Small intestine (tissue), 16 donors: ENCODE data around the gene CASP7. TPM values are rescaled to one million over a fixed set of nuclear protein-coding genes. Genes with fewer than 3 reads are reported as not detected.
A peak's percentile ranks its signal among the peaks of the same experiment; 100 is the strongest.

Source experiments
- DNase-seq, 2 donors: peaks; one replicate each; pipeline versions ENCODE4 v3.0.0 to v3.0.0-alpha.2; 2013
- FAIRE-seq: peaks from 2 replicates; lab custom pipeline; 2012; peaks lifted over from hg19 to GRCh38; lab: Jason Lieb, UNC
- H3K27ac ChIP-seq, 3 donors: one replicate each; pipeline ENCODE4 v1.5.1; 2013; ENCODE audit warnings: low read length in 2 of 3, mild to moderate bottlenecking in 2 of 3, control low read depth in 1 of 3, inconsistent platforms in 1 of 3, low read depth in 1 of 3, moderate library complexity in 1 of 3
- H3K27me3 ChIP-seq, 3 donors: one replicate each; pipeline ENCODE4 v1.6.1; 2013; ENCODE audit warnings: low read length in 3 of 3, inconsistent platforms in 1 of 3; ENCODE audit not compliant: control insufficient read depth in 3 of 3, insufficient read depth in 3 of 3
- H3K36me3 ChIP-seq, 3 donors: one replicate each; pipeline ENCODE4 v1.6.1; 2013; ENCODE audit warnings: low read length in 3 of 3, inconsistent platforms in 1 of 3, low read depth in 1 of 3, mild to moderate bottlenecking in 1 of 3, moderate library complexity in 1 of 3; ENCODE audit not compliant: control insufficient read depth in 3 of 3, insufficient read depth in 2 of 3
- H3K4me1 ChIP-seq, 3 donors: one replicate each; pipeline ENCODE4 v1.6.1; 2013; ENCODE audit warnings: low read length in 2 of 3, inconsistent platforms in 1 of 3, low read depth in 1 of 3, mild to moderate bottlenecking in 1 of 3, moderate library complexity in 1 of 3; ENCODE audit not compliant: control insufficient read depth in 3 of 3, insufficient read depth in 2 of 3
- H3K4me3 ChIP-seq, 3 donors: one replicate each; pipeline ENCODE4 v1.5.1; 2013; ENCODE audit warnings: low read length in 3 of 3, control low read depth in 1 of 3, inconsistent platforms in 1 of 3, low read depth in 1 of 3, mild to moderate bottlenecking in 1 of 3, moderate library complexity in 1 of 3
- H3K9me3 ChIP-seq, 2 donors: one replicate each; pipeline ENCODE4 v1.6.1; 2013; ENCODE audit warnings: low read depth in 1 of 2, low read length in 1 of 2; ENCODE audit not compliant: control insufficient read depth in 2 of 2, insufficient read depth in 1 of 2
- WGBS, 3 donors: extraction: QIAGEN DNeasy Blood & Tissue Kit; methylation state at CpG; one replicate each; pipeline ENCODE4 v1.1.7; 2013; 5-methylcytosine and 5-hydroxymethylcytosine counted together
- long read RNA-seq, 10 donors: transcript quantifications; one replicate each; lab custom pipeline, GENCODE V29; 2026
- polyA plus RNA-seq, 4 donors: library from polyadenylated mRNA; stranded (reverse) in 3 of 4; unstranded in 1 of 4; fragments of 200-250 nt in 3 of 4; fragments of 120-200 nt in 1 of 4; gene quantifications; one replicate each; pipeline versions ENCODE4 v1.2.1 to v1.2.3, GENCODE V29; 2013
- donor health status: healthy with polysubstance abuse.
- donor health status: control.
- donor health status: control.
- donor health status: Bipolar disorder and iron deficiency.
- donor health status: healthy.

CASP7 gene
- polyA plus RNA-seq, result 100 to 1,000 TPM in 1 of 4 donors, 10 to 100 TPM in 3; 33.5 to 139 (median 74.8) TPM
- long read RNA-seq, donor 1, transcript CASP7-203 (7 exons, 2,377 nt), result major isoform, 7 of 10 reads
- long read RNA-seq, donor 1, partial matches to known transcripts, result 0 of 10 reads
- long read RNA-seq, donor 1, other reads (novel, unspliced or antisense), result 0 of 10 reads
- long read RNA-seq, donor 2, transcript CASP7-203 (7 exons, 2,377 nt), result major isoform, 6 of 6 reads
- long read RNA-seq, donor 2, partial matches to known transcripts, result 0 of 6 reads
- long read RNA-seq, donor 2, other reads (novel, unspliced or antisense), result 0 of 6 reads
- long read RNA-seq, donor 3, partial matches to known transcripts, result 0 of 2 reads
- long read RNA-seq, donor 3, other reads (novel, unspliced or antisense), result 0 of 2 reads
- long read RNA-seq, donor 4, partial matches to known transcripts, result 0 of 1 reads
- long read RNA-seq, donor 4, other reads (novel, unspliced or antisense), result 0 of 1 reads
- long read RNA-seq, donor 5, partial matches to known transcripts, result 0 of 2 reads
- long read RNA-seq, donor 5, other reads (novel, unspliced or antisense), result 0 of 2 reads
- long read RNA-seq, donor 6, partial matches to known transcripts, result 0 of 6 reads
- long read RNA-seq, donor 6, other reads (novel, unspliced or antisense), result 0 of 6 reads
- long read RNA-seq, donor 7, result 0 reads
- long read RNA-seq, donor 8, result 0 reads
- long read RNA-seq, donor 9, partial matches to known transcripts, result 0 of 3 reads
- long read RNA-seq, donor 9, other reads (novel, unspliced or antisense), result 0 of 3 reads
- long read RNA-seq, donor 10, transcript CASP7-203 (7 exons, 2,377 nt), result major isoform, 8 of 10 reads
- long read RNA-seq, donor 10, partial matches to known transcripts, result 0 of 10 reads
- long read RNA-seq, donor 10, other reads (novel, unspliced or antisense), result 0 of 10 reads

GRCh38 chr10:113679463-113680189 is at the start of gene CASP7:
Gene CASP7 (plus strand): TSS chr10:113679912. CDS start chr10:113697494, 17,582 bp downstream.
- Histone ChIP-seq H3K27ac (peak within 1 kb of the TSS; percentile 98 to 100 (median 99)), H3K4me1 (peaks cover 5 to 13% (median 6%) of the 10 kb centered on the region in 3 donors), H3K9me3 (no peaks in the 10 kb centered on the region), H3K36me3 (peaks cover 0 to 4% (median 0%) of the 10 kb centered on the region in 3 donors), H3K4me3 (peak within 1 kb of the TSS; percentile 79 to 99 (median 98)), H3K27me3 (no peaks in the 10 kb centered on the region)
- DNase-seq (peak; percentile 91 to 95), FAIRE-seq (no peak)
- WGBS, 3 donors, result 0% methylated on average over 56 to 68 of the region's 68 CpGs

GRCh38 chr10:113630929-113631533 is 48.7 kb upstream of the CASP7 start:
- WGBS, 3 donors, result 73 to 80% (median 76%) methylated on average over 5 of the region's 5 CpGs
- H3K4me1 ChIP-seq, result no peaks in the 10 kb centered on the region
- no peak overlapping the region for H3K27ac ChIP-seq
- H3K27me3 ChIP-seq, result peaks cover 0 to 2% (median 2%) of the 10 kb centered on the region in 3 donors
- H3K4me3 ChIP-seq, result no peak overlapping the region
- FAIRE-seq, result no peak
- no peak for DNase-seq
- peaks cover 0 to under 1% of the 10 kb centered on the region in 2 donors for H3K9me3 ChIP-seq
- H3K36me3 ChIP-seq, result no peaks in the 10 kb centered on the region

GRCh38 chr10:113631684-113632367 is 47.9 kb upstream of the CASP7 start:
- H3K9me3 ChIP-seq, result peaks cover 0 to 2% of the 10 kb centered on the region in 2 donors
- WGBS, 3 donors, result 50 to 51% (median 50%) methylated on average over 6 of the region's 6 CpGs
- no peak for DNase-seq
- no peaks in the 10 kb centered on the region for H3K4me1 ChIP-seq
- no peak overlapping the region for H3K4me3 ChIP-seq
- H3K27ac ChIP-seq, result no peak overlapping the region
- H3K36me3 ChIP-seq, result no peaks in the 10 kb centered on the region
- peaks cover 0 to 2% (median 0%) of the 10 kb centered on the region in 3 donors for H3K27me3 ChIP-seq
- FAIRE-seq, result no peak

GRCh38 chr10:113639966-113640365 is 39.7 kb upstream of the CASP7 start:
- DNase-seq, result no peak
- Histone ChIP-seq H3K4me1 (no peaks in the 10 kb centered on the region), H3K4me3 (no peak overlapping the region), H3K36me3 (no peaks in the 10 kb centered on the region), H3K9me3 (peaks cover 0 to 2% of the 10 kb centered on the region in 2 donors), H3K27me3 (no peaks in the 10 kb centered on the region), H3K27ac (no peak overlapping the region)
- 74 to 88% (median 82%) methylated on average over 3 of the region's 3 CpGs for WGBS, 3 donors
- FAIRE-seq, result no peak

GRCh38 chr10:113641702-113642101 is 38.0 kb upstream of the CASP7 start:
- H3K27ac ChIP-seq, result no peak overlapping the region
- no peaks in the 10 kb centered on the region for H3K9me3 ChIP-seq
- FAIRE-seq, result no peak
- H3K4me3 ChIP-seq, result no peak overlapping the region
- H3K27me3 ChIP-seq, result no peaks in the 10 kb centered on the region
- no peaks in the 10 kb centered on the region for H3K4me1 ChIP-seq
- DNase-seq, result no peak
- no peaks in the 10 kb centered on the region for H3K36me3 ChIP-seq
- WGBS, 3 donors, result 68 to 81% (median 74%) methylated on average over 4 of the region's 4 CpGs

GRCh38 chr10:113643183-113643582 is 36.5 kb upstream of the CASP7 start:
- no peak for FAIRE-seq

GRCh38 chr10:113644185-113645120 is 35.3 kb upstream of the CASP7 start:
- Histone ChIP-seq H3K27me3 (no peaks in the 10 kb centered on the region), H3K36me3 (no peaks in the 10 kb centered on the region), H3K4me3 (no peak overlapping the region), H3K27ac (no peak overlapping the region), H3K4me1 (no peaks in the 10 kb centered on the region), H3K9me3 (no peaks in the 10 kb centered on the region)
- 15 to 27% (median 20%) methylated on average over 7 of the region's 7 CpGs for WGBS, 3 donors
- no peak for FAIRE-seq
- peak in 1 of 2 donors; percentile 27 for DNase-seq

More at GRCh38 chr10:113643183-113643582, 36.5 kb upstream of the CASP7 start:
- H3K27me3 ChIP-seq, result no peaks in the 10 kb centered on the region
- H3K27ac ChIP-seq, result no peak overlapping the region
- 62 to 79% (median 68%) methylated on average over 4 of the region's 4 CpGs for WGBS, 3 donors
- no peak overlapping the region for H3K4me3 ChIP-seq
- no peaks in the 10 kb centered on the region for H3K36me3 ChIP-seq
- no peaks in the 10 kb centered on the region for H3K9me3 ChIP-seq
- DNase-seq, result no peak
- no peaks in the 10 kb centered on the region for H3K4me1 ChIP-seq
